GM19043 (cell line): ENCODE measurements around the gene OR52N4.
"Not testable (repeated sequence)": the region's sequence is repeated elsewhere in the genome, so short reads cannot be mapped to it uniquely, and the experiment has no call there.

ENCODE experiments used
- ATAC-seq: cut with Tn5 transposase; IDR thresholded peaks from one replicate; pipeline ENCODE4 v1.9.1; 2021; ENCODE audit warnings: low read depth; ENCODE audit not compliant: unreplicated experiment

The OR52N4 gene

GRCh38 chr11:5753943-5754342 lies at the start of gene OR52N4:
Gene OR52N4 (plus strand): TSS chr11:5754243. CDS start chr11:5754741, 498 bp downstream.
- no peak for ATAC-seq

GRCh38 chr11:5705688-5706087 lies 48.4 kb upstream of the OR52N4 start:
- no peak for ATAC-seq

GRCh38 chr11:5712507-5712906 lies 41.5 kb upstream of the OR52N4 start:
- no peak for ATAC-seq

- no peak for ATAC-seq
These were observed 40.3 kb upstream of the OR52N4 start for GRCh38 chr11:5713695-5714094.

GRCh38 chr11:5716518-5716917 lies 37.5 kb upstream of the OR52N4 start:
- not testable (repeated sequence) for ATAC-seq

GRCh38 chr11:5719703-5720495 lies 34.1 kb upstream of the OR52N4 start:
- no peak for ATAC-seq

- no peak for ATAC-seq
These were observed 31.4 kb upstream of the OR52N4 start for GRCh38 chr11:5722622-5723021.

- ATAC-seq, result no peak
These were observed 27.7 kb upstream of the OR52N4 start for GRCh38 chr11:5726351-5726750.

- ATAC-seq, result no peak
These were observed 26.4 kb upstream of the OR52N4 start for GRCh38 chr11:5727691-5728090.

- ATAC-seq, result no peak
These were observed 17.6 kb upstream of the OR52N4 start, which contains the start of gene OR56B1 for GRCh38 chr11:5736396-5736795. Gene OR56B1 (plus strand): TSS chr11:5736448. CDS start chr11:5736517, 69 bp downstream.

- ATAC-seq, result no peak
These were observed 17.0 kb upstream of the OR52N4 start for GRCh38 chr11:5737091-5737490.

GRCh38 chr11:5737670-5738392 lies 16.2 kb upstream of the OR52N4 start:
- ATAC-seq, result no peak

GRCh38 chr11:5738431-5738830 lies 15.6 kb upstream of the OR52N4 start:
- no peak for ATAC-seq

- ATAC-seq, result no peak
These were observed 7.4 kb upstream of the OR52N4 start for GRCh38 chr11:5746614-5747013.

- ATAC-seq, result no peak
These were observed 4.2 kb upstream of the OR52N4 start for GRCh38 chr11:5749836-5750235.

- no peak for ATAC-seq
These were observed 13.0 kb downstream of the OR52N4 start for GRCh38 chr11:5767056-5767455.

- no peak for ATAC-seq
These were observed 29.2 kb downstream of the OR52N4 start, which contains the start of gene OR52N5 for GRCh38 chr11:5783255-5783654. Gene OR52N5 (minus strand): TSS chr11:5783355. CDS start chr11:5778634, 4,721 bp downstream.

- ATAC-seq, result no peak
These were observed 37.1 kb downstream of the OR52N4 start, which contains the start of gene OR52N1 for GRCh38 chr11:5791165-5791564. Gene OR52N1 (minus strand): TSS chr11:5791265. CDS start chr11:5788816, 2,449 bp downstream.

- ATAC-seq, result no peak
These were observed 42.5 kb downstream of the OR52N4 start for GRCh38 chr11:5796541-5796940.

GRCh38 chr11:5803982-5804381 lies 49.9 kb downstream of the OR52N4 start:
- no peak for ATAC-seq
